ENCODE data around the gene SHANK1.
A peak's percentile ranks its signal among the peaks of the same experiment; 100 is the strongest.

SHANK1 gene

DNA sequence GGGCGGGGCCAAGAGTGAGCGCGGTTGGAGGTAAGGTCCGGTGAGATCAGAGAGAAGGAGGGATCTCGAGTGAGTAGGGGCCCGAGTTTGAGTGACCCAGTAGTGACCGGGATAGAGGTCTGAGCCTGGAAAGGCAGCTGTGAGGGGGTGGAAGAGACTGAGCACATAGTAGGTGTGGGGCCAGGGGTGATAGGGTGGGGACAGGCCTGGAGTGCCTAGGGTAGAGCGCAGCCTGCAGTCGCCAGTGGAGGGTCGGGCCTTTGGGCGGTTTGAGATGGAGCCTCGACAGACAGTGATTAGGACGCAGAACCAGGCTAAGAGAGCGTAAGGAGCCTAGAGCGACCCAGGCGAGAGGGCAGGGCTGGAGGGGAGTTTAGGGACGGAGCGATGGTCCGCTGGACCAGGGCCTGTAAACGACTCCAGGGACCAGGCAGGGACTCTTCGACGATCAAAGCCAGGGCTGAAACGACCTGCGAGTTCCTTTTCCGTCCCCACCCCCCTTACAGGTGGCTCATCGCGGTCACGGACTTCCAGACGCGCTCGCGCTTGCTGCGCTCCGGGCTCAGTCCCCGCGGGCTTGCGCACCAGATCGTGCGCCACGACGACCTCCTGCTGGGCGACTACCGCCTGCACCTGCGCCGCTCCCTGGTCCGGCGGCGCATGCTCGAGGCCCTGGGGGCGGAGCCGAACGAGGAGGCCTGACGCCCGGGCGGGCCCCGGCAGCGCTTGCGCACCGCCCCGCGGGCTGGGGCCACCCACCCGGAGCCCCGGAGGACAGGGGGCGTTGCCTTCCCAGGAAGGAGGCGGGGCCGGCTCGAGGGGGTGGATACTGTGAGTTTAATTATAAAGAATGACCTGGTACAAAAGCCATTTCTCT is 60.9 kb downstream of the SHANK1 start:
- TF ChIP-seq ZNF274 (IDR thresholded peaks at IDR 0.05; ENCODE audit: low read depth, low read length) = no peak
- H3K4me3 ChIP-seq (ENCODE audit: low read length) = peak overlapping the region; percentile 7; the same call in 1 of the 2 replicates

DNA sequence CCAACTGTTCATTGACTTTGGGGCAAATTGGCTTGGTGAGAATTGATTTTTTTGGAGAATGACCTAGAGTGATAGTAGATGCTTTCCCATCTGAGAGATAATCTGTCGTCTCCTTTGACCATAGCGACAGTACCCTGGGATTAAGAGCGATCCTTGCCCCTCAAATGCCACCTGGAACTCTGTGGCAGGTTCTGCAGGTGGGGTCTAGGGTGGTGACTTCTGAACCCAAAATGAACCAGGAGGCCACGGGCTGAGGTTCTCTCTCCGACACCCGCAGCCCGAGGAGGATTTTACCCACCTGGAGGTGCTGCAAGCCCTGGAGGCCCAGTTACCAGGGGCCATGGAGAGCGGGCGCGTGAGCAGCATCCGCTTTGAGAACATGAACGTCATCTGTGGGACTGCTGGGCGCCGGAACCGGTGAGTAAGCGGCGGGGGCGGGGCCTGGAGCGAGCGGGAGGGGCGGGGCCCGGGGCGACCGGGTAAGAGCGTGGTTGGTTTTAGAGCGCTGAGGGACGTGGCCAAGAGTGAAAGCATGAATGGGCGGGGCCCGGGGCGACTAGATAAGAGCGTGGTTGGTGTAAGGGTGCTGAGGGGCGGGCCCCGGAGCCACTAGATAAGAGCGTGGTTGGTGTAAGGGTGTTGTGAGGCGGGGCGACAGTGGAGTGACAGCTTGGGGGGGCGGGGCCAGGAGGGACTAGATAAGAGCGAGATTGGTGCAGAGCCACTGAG is 61.7 kb downstream of the SHANK1 start:
- no peak for TF ChIP-seq ZNF274 (IDR thresholded peaks at IDR 0.05; ENCODE audit: low read depth, low read length)
- H3K4me3 ChIP-seq (ENCODE audit: low read length) = no peak overlapping the region

DNA sequence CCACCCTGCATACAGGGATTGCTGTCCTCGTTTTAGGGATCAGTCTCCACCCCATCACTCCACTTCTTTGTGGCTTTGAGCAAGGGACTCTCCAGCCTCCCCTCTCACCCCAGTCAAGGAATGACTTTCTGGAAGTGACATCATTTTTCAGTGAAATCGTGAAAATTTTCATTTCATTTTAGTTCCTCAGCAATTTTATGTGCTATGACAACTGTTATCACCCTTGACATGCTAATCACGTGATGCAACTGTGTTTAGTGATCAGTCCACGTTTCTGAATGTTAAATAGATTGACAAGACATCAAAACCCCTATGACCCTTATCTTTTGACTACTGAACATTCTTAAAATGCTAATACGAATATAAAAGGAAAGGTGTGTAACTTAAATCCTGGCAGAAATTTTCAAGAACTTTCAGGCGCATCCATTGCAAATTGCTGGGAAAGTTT is 62.4 kb downstream of the SHANK1 start:
- H3K4me3 ChIP-seq (ENCODE audit: low read length) = no peak overlapping the region
- TF ChIP-seq ZNF274 (IDR thresholded peaks at IDR 0.05; ENCODE audit: low read depth, low read length) = no peak

DNA sequence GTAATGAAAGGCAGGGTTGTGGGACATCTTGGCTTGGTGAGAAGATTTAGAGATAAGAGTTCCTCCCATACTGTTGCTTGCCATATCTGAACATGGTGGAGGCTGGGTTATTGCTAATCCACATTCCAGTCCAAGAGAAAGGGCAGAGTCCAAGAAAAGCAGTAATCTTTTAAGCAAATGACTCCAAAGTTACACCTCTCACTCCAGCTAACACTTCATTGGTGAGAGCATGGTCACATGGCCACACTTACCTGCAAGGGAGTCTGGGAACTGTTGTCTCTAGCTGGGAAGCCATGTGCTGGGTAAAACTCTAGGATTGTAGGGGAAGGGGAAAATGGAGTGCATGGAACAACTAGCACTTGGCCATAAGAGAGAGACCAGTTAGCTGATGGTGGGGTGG is 64.7 kb downstream of the SHANK1 start:
- no peak overlapping the region for H3K4me3 ChIP-seq (ENCODE audit: low read length)
- no peak for TF ChIP-seq ZNF274 (IDR thresholded peaks at IDR 0.05; ENCODE audit: low read depth, low read length)

GRCh38 chr19:50652722-50653121 is 66.9 kb downstream of the SHANK1 start:
- no peak overlapping the region for H3K4me3 ChIP-seq (ENCODE audit: low read length)
- no peak for TF ChIP-seq ZNF274 (IDR thresholded peaks at IDR 0.05; ENCODE audit: low read depth, low read length)

DNA sequence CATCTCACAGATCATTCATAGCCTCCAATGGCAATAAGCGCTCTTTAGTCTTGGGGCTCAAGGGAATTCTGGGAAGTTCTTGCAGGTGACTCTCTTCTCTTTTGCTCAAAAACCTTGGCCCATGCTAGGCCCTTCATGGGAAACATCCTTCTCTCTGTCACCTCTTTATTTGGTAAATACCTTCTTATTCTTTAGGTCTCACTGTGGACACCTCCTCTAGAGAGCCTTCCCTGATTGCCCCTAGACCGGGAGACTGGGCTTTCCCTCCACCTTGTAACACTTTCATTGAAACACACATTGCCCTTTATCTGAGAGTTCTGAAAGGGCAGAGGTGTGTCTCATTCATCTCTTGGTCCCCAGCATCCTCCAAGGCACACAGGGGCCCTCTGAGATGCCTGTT is 68.4 kb downstream of the SHANK1 start:
- H3K4me3 ChIP-seq (ENCODE audit: low read length) = no peak overlapping the region

GRCh38 chr19:50649433-50650391 is 69.9 kb downstream of the SHANK1 start, which contains the start of gene C19orf81:
C19orf81 (plus strand) TSS chr19:50649445; CDS start chr19:50649445, 0 bp downstream.
- no peak for TF ChIP-seq ZNF274 (IDR thresholded peaks at IDR 0.05; ENCODE audit: low read depth, low read length)
- H3K4me3 ChIP-seq (ENCODE audit: low read length) = no peak within 1 kb of the TSS

More for the DNA sequence above, 68.4 kb downstream of the SHANK1 start:
- no peak for TF ChIP-seq ZNF274 (IDR thresholded peaks at IDR 0.05; ENCODE audit: low read depth, low read length)

GRCh38 chr19:50648659-50649058 is 70.9 kb downstream of the SHANK1 start:
- TF ChIP-seq ZNF274 (IDR thresholded peaks at IDR 0.05; ENCODE audit: low read depth, low read length) = no peak
- H3K4me3 ChIP-seq (ENCODE audit: low read length) = no peak overlapping the region

- no peak for TF ChIP-seq ZNF274 (IDR thresholded peaks at IDR 0.05; ENCODE audit: low read depth, low read length)
Observed at GRCh38 chr19:50647879-50648615, 71.6 kb downstream of the SHANK1 start.

DNA sequence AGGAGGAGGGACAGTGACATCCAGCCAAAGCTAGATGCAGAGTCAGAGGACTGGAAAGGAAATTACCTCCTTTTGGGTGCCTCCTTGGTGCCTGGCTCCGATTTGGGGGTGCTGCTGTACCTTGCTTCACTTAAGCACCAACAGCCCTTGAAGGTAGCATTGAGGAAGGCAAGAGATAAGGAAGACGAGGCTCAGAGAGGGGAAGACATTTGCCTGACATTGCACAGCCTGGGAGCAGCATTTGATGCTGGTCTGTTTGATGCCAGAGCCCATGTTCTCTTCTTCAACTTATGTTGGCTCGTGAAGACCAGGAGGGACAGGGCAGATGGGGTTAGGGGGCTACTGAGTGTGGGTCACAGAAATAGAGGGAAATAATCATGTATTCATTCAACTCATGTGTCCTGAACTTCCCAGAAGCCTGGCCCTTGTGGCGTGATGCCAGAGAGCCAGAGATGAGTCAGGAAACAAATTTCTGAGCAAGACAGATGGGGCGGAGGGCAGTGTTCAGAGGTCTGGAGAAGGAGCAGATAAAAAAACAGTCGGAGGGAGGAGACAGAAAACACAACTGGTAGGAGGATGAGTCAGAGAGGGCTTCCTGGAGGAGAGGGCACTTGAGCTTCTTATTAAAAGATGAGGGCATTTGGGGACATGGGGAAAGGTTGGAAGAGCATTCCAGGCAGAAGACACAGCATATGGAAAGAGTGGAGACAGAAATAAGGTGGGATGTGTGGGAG is 73.4 kb downstream of the SHANK1 start:
- no peak for TF ChIP-seq ZNF274 (IDR thresholded peaks at IDR 0.05; ENCODE audit: low read depth, low read length)
- H3K4me3 ChIP-seq (ENCODE audit: low read length) = no peak overlapping the region

More at GRCh38 chr19:50647879-50648615, 71.6 kb downstream of the SHANK1 start:
- no peak overlapping the region for H3K4me3 ChIP-seq (ENCODE audit: low read length)

- TF ChIP-seq ZNF274 (IDR thresholded peaks at IDR 0.05; ENCODE audit: low read depth, low read length) = no peak
Observed at GRCh38 chr19:50645107-50645506, 74.5 kb downstream of the SHANK1 start.

DNA sequence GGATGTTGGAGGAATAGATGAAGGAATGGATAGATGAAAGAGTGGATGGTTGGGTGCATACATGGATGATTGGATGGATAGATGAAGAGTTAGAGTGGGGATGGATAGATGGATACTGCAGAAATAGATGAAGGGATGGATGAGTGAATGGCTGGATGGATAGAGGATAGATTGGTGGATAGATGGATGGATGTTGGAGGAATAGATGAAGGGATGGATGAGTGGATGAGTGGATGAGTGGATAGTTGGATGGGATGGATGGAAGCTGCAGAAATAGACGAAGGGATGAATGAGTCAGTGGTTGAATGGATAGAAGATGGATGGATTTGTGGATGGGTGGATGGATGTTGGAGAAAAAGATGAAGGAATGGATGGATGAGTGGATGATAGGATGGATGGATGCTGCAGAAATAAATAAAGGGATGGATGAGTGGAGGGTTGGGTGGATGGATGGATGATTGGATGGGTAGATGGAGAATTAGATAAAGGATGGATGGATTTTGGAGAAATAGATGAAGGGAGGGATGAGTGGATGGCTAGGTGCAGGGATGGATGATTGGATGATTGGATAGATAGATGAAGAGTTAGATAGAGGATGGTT is 75.2 kb downstream of the SHANK1 start:
- H3K4me3 ChIP-seq (ENCODE audit: low read length) = no peak overlapping the region
- TF ChIP-seq ZNF274 (IDR thresholded peaks at IDR 0.05; ENCODE audit: low read depth, low read length) = no peak

More at GRCh38 chr19:50645107-50645506, 74.5 kb downstream of the SHANK1 start:
- H3K4me3 ChIP-seq (ENCODE audit: low read length) = no peak overlapping the region
